ENCODE data around the gene NTMT2. TPM values are rescaled to one million over a fixed set of nuclear protein-coding genes. Genes with fewer than 3 reads are reported as not detected.

Gene NTMT2
- total and polyA plus RNA-seq, 12 donors: 0.29 to 3.2 (median 2.4) TPM

DNA sequence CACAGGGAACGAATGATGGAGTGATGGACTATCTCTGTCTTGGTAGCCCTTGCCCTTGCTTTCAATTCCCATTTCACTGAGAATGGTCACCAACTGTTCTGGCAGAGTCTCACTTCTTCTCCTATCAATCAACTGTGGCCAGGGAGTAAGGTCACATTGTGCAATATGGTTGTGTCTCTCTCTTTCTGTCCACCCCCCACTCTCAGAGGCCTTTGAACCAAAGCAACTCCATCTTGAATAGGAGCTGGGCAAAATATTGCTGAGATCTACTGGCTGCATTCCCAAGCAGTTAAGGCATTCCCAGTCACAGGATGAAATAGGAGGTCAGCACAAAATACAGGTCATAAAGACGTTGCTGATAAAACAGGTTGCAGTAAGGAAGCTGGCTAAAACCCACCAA lies 36.7 kb downstream of the NTMT2 start:
- Histone ChIP-seq H3K4me3 (no peak overlapping the region), H3K27ac (no peak overlapping the region), H3K4me1 (no peaks in the 10 kb centered on the region), H3K9me3 (peaks cover 0 to 16% (median 0%) of the 10 kb centered on the region in 11 donors), H3K36me3 (no peaks in the 10 kb centered on the region), H3K27me3 (no peaks in the 10 kb centered on the region)
- intact Hi-C loops (cut with DNase I): no loop called here
- 54 to 63% methylated on average over 2 of the region's 2 CpGs for WGBS, 2 donors
- no peak for ATAC-seq
- no peak for DNase-seq
- TF ChIP-seq, protein P1, sequence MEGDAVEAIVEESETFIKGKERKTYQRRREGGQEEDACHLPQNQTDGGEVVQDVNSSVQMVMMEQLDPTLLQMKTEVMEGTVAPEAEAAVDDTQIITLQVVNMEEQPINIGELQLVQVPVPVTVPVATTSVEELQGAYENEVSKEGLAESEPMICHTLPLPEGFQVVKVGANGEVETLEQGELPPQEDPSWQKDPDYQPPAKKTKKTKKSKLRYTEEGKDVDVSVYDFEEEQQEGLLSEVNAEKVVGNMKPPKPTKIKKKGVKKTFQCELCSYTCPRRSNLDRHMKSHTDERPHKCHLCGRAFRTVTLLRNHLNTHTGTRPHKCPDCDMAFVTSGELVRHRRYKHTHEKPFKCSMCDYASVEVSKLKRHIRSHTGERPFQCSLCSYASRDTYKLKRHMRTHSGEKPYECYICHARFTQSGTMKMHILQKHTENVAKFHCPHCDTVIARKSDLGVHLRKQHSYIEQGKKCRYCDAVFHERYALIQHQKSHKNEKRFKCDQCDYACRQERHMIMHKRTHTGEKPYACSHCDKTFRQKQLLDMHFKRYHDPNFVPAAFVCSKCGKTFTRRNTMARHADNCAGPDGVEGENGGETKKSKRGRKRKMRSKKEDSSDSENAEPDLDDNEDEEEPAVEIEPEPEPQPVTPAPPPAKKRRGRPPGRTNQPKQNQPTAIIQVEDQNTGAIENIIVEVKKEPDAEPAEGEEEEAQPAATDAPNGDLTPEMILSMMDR (IDR thresholded peaks at IDR 0.05): no peak

DNA sequence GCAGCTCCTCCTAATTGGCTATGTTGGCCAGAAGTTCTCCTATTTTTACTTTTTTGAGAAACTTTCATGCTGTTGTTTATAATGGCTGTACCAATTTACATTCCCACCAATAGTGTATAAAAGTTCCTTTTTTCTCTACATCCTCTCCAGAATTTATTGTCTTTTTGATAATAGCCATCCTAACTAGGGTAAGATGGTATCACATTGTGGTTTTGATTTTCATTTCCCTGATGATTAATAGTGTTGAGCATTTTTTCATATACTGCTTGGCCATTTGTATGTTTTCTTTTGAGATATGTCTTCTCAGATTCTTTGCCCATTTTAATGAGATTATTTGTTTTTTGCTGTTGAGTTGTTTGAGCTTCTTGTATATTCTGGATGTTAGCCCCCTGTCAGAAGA lies 46.8 kb downstream of the NTMT2 start:
- TF ChIP-seq, protein P1 (IDR thresholded peaks at IDR 0.05): no peak
- intact Hi-C loops (cut with DNase I): no loop called here
- ATAC-seq (no peak), DNase-seq (no peak)
- H3K27ac ChIP-seq: no peak overlapping the region
- H3K4me3 ChIP-seq: no peak overlapping the region
- H3K9me3 ChIP-seq: peaks cover 0 to 49% (median 9%) of the 10 kb centered on the region in 11 donors
- no peaks in the 10 kb centered on the region for H3K27me3 ChIP-seq
- no peaks in the 10 kb centered on the region for H3K36me3 ChIP-seq
- no peaks in the 10 kb centered on the region for H3K4me1 ChIP-seq

DNA sequence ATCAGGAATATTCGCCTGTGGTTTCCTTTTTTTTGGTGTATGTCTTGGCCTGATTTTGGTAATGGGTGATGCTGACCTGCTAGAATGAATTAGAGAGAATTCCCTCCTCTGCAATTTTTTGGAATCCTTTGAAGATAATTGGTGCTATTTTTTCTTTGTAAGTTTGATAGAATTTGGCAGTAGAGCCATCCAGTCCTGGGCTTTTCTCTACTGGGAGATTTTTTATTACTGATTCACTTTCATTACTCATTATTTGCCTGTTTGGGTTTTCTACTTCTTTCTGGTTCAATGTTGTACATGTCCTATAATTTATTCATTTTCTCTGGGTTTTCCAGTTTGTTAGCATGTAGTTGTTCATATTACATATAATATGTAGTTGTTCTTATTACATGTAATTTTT lies 48.7 kb downstream of the NTMT2 start:
- DNase-seq: no peak
- ATAC-seq: no peak

DNA sequence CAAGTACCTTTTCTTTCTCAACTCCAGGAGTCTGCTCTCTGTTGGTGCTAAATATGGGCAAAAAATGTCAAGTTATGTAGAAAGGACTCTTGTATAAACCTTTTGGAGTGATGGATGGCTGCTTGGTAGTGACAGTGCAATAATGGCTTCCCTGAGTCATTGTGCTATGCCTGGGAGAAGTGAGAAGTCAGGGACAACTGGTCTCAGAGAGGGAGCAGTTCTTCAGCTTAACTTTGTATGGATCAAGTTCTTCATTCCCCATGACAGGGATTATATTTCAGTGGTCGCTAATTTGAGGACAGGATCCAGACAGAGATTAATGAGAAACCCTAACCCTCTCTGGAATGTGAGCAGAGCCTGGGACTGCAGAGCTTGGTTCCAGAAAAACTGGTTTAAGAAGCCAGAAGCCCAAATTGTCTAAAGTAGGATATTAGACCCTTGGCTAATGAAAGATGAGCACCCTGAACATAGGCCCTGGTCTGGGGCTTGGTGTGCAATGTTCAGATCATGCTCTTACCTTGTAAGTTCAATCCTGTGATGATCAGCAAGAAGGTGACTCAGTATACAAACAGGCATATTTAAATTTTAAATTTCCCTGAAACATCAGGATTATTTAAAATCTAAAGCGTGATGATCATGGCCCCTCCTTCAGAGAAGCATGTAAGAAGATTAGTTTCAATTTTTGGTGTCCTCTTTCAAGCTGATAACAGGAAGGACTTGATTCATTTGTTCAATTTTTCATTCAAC lies 50.9 kb downstream of the NTMT2 start:
- 80 to 86% methylated on average over 2 of the region's 2 CpGs for WGBS, 2 donors
- DNase-seq (no peak), ATAC-seq (no peak)
- intact Hi-C loops (cut with DNase I): no loop called here
- no peak overlapping the region for H3K4me3 ChIP-seq
- peaks cover 5 to 31% (median 21%) of the 10 kb centered on the region in 9 donors for H3K4me1 ChIP-seq
- H3K36me3 ChIP-seq: no peaks in the 10 kb centered on the region
- TF ChIP-seq, protein P1 (IDR thresholded peaks at IDR 0.05): no peak
- peaks cover 0 to 15% (median 0%) of the 10 kb centered on the region in 11 donors for H3K9me3 ChIP-seq
- no peak overlapping the region for H3K27ac ChIP-seq
- no peaks in the 10 kb centered on the region for H3K27me3 ChIP-seq

More for the DNA sequence above, 48.7 kb downstream of the NTMT2 start:
- 89 to 98% methylated on average over 1 of the region's 1 CpG for WGBS, 2 donors
- no peak overlapping the region for H3K27ac ChIP-seq
- H3K4me3 ChIP-seq: no peak overlapping the region
- peaks cover 0 to 32% (median 8%) of the 10 kb centered on the region in 11 donors for H3K9me3 ChIP-seq
- no peaks in the 10 kb centered on the region for H3K27me3 ChIP-seq
- TF ChIP-seq, protein P1 (IDR thresholded peaks at IDR 0.05): no peak
- intact Hi-C loops (cut with DNase I): no loop called here
- H3K36me3 ChIP-seq: no peaks in the 10 kb centered on the region
- peaks cover 0 to 8% (median under 1%) of the 10 kb centered on the region in 9 donors for H3K4me1 ChIP-seq

All from heart right ventricle (tissue), 16 donors.